Measurements from ENCODE around the gene CDH16.

GRCh38 chr16:66933776-66934137, 15.1 kb upstream of the CDH16 start:
- TF ChIP-seq CTCF (IDR thresholded peaks at IDR 0.05) (no peak), POLR2A (IDR thresholded peaks at IDR 0.05) (no peak), POLR2AphosphoS5 (IDR thresholded peaks at IDR 0.05; ENCODE audit: insufficient read depth in 1 of 2, low read depth in 1 of 2) (no peak)

Data from vagina (tissue), 2 donors.